GM12875 (cell line): ENCODE results near the gene MS4A10.
"Not testable (repeated sequence)": the region's sequence is repeated elsewhere in the genome, so short reads cannot be mapped to it uniquely, and the experiment has no call there.

Experiments
- H3K4me3 ChIP-seq: one replicate; pipeline ENCODE4 v1.5.1; 2011; ENCODE audit warnings: low read depth, low read length, control low read depth
- TF ChIP-seq, protein P1 (sequence below): IDR thresholded peaks from 2 replicates; pipeline ENCODE4 v1.5.1; 2011; ENCODE audit warnings: low read depth, mild to moderate bottlenecking, control low read depth, inconsistent platforms, low read length, moderate library complexity, borderline replicate concordance; ENCODE audit not compliant: insufficient read depth

MS4A10 gene

GRCh38 chr11:60810569-60810968 lies 25.4 kb downstream of the MS4A10 start:
- H3K4me3 ChIP-seq: no peak overlapping the region
- TF ChIP-seq, protein P1, sequence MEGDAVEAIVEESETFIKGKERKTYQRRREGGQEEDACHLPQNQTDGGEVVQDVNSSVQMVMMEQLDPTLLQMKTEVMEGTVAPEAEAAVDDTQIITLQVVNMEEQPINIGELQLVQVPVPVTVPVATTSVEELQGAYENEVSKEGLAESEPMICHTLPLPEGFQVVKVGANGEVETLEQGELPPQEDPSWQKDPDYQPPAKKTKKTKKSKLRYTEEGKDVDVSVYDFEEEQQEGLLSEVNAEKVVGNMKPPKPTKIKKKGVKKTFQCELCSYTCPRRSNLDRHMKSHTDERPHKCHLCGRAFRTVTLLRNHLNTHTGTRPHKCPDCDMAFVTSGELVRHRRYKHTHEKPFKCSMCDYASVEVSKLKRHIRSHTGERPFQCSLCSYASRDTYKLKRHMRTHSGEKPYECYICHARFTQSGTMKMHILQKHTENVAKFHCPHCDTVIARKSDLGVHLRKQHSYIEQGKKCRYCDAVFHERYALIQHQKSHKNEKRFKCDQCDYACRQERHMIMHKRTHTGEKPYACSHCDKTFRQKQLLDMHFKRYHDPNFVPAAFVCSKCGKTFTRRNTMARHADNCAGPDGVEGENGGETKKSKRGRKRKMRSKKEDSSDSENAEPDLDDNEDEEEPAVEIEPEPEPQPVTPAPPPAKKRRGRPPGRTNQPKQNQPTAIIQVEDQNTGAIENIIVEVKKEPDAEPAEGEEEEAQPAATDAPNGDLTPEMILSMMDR: no peak

DNA sequence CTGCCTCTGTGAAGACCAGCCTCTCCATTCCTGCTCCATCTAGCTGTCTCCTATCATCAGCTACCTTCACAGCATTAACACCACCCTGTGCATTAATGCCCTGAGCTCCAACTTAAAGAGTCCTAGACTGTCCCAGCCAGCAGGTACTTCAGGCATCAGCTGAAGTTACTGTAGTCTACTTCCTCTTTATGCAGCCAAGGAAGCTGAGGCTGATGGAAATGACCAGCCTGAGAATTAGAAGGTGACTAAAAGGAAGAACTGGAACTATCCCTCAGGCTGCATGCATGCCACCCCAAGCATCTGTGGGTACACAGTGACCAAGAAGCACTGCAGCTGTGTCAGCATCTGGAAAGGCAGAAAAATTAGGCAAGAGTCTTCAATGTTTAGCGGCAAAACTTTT lies 28.2 kb downstream of the MS4A10 start:
- TF ChIP-seq, protein P1: no peak
- H3K4me3 ChIP-seq: no peak overlapping the region

GRCh38 chr11:60814112-60814511 lies 29.0 kb downstream of the MS4A10 start:
- H3K4me3 ChIP-seq: no peak overlapping the region
- TF ChIP-seq, protein P1: no peak

GRCh38 chr11:60816590-60817157 lies 31.5 kb downstream of the MS4A10 start:
- H3K4me3 ChIP-seq: no peak overlapping the region
- TF ChIP-seq, protein P1: no peak

DNA sequence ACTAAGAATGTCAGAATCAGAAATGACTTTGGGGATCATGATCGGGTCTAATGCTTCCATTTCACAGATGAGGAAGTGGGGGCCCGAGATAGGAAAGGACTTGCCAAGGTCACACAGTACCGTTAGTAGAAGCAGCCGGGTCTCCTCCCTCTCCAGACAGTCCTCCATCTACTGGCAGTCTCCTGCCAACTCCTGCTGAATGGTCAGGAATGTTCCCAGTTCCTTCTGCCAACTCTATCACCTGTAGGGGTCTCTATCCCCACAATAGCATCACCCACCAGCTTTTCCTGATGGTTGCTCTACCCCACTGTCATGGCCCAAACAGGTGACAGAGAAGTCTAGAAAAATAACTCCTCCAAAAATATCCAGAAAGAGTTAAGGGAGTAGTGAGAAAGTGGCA lies 32.9 kb downstream of the MS4A10 start:
- TF ChIP-seq, protein P1: no peak
- no peak overlapping the region for H3K4me3 ChIP-seq

- H3K4me3 ChIP-seq: no peak overlapping the region
- TF ChIP-seq, protein P1: no peak
Measured at GRCh38 chr11:60821827-60822599, 36.9 kb downstream of the MS4A10 start.

DNA sequence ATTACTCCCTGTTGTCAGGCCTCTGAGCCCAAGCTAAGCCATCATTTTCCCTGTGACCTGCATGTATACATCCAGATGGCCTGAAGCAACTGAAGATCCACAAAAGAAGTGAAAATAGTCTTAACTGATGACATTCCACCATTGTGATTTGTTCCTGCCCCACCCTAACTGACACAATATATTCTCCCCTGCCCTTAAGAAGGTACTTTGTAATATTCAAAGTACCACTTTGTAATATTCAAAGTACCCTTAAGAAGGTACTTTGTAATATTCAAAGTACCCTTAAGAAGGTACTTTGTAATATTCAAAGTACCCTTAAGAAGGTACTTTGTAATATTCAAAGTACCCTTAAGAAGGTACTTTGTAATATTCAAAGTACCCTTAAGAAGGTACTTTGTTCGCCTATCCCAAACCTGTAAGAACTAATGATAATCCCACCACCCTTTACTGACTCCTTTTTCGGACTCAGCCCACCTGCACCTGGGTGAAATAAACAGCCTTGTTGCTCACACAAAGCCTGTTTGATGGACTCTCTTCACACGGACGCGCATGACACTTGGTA lies 38.7 kb downstream of the MS4A10 start:
- not testable (repeated sequence) for H3K4me3 ChIP-seq
